Brain microvascular endothelial cell (primary cell): ENCODE measurements around the gene PTPRN2.

ENCODE experiments used
- DNase-seq: peaks from one replicate; pipeline ENCODE4 v3.0.0-alpha.2; 2020
- H3K27ac ChIP-seq: fragments of 250-450 bp; sonication (Bioruptor Pico); 2 replicates; pipeline ENCODE4 v1.5.1; 2020; ENCODE audit warnings: mild to moderate bottlenecking, moderate library complexity
- H3K27me3 ChIP-seq: fragments of 250-450 bp; sonication (Bioruptor Pico); replicated peaks from 2 replicates; pipeline ENCODE4 v1.5.1; 2020; ENCODE audit warnings: mild to moderate bottlenecking
- H3K36me3 ChIP-seq: fragments of 250-450 bp; sonication (Bioruptor Pico); replicated peaks from 2 replicates; pipeline ENCODE4 v1.5.1; 2020; ENCODE audit warnings: mild to moderate bottlenecking
- H3K4me3 ChIP-seq: 2 replicates; pipeline ENCODE4 v1.5.1; 2011; ENCODE audit warnings: low read depth, mild to moderate bottlenecking, control low read depth, low read length, moderate library complexity
- in situ Hi-C: cut with HindIII; loops from 2 replicates; pipeline ENCODE4 v1.10.0; 2017; ENCODE audit warnings: low sequenced_read_pairs, low pct_ligation_motif_present
- TF ChIP-seq, protein P1 (sequence below): IDR thresholded peaks from 2 replicates; pipeline ENCODE4 v1.5.1; 2011; ENCODE audit warnings: low read depth, mild to moderate bottlenecking, moderate library complexity, low read length, control low read depth, inconsistent platforms; ENCODE audit errors: missing control alignments

Gene PTPRN2

GRCh38 chr7:158028290-158028941, 559.2 kb downstream of the PTPRN2 start:
- DNase-seq = no peak
- no peaks in the 10 kb centered on the region for H3K27me3 ChIP-seq
- in situ Hi-C loops = no loop called here
- H3K36me3 ChIP-seq = no peaks in the 10 kb centered on the region
- no peak overlapping the region for H3K27ac ChIP-seq
- H3K4me3 ChIP-seq = no peak overlapping the region
- TF ChIP-seq, protein P1, sequence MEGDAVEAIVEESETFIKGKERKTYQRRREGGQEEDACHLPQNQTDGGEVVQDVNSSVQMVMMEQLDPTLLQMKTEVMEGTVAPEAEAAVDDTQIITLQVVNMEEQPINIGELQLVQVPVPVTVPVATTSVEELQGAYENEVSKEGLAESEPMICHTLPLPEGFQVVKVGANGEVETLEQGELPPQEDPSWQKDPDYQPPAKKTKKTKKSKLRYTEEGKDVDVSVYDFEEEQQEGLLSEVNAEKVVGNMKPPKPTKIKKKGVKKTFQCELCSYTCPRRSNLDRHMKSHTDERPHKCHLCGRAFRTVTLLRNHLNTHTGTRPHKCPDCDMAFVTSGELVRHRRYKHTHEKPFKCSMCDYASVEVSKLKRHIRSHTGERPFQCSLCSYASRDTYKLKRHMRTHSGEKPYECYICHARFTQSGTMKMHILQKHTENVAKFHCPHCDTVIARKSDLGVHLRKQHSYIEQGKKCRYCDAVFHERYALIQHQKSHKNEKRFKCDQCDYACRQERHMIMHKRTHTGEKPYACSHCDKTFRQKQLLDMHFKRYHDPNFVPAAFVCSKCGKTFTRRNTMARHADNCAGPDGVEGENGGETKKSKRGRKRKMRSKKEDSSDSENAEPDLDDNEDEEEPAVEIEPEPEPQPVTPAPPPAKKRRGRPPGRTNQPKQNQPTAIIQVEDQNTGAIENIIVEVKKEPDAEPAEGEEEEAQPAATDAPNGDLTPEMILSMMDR = no peak

DNA sequence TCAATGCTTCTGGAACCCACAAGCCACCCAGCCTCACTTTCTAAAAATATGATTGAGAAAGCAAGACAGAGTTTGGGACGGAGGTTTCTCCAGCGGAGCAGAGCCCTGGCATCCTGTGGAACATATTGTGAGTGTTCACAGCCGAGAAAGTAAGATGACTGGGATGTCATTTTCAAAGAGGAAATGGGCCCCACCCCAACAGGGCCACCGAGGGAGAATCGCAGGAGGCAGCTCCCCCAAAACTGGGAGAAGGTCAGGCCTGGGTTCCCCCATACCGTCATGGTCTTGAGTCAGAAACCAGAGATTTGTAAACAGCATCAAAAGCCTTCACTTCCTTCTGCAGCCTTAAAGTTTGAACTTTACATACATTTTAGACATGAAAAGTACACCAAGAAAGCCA, 560.0 kb downstream of the PTPRN2 start:
- Histone ChIP-seq H3K4me3 (no peak overlapping the region), H3K36me3 (no peaks in the 10 kb centered on the region), H3K27ac (no peak overlapping the region), H3K27me3 (no peaks in the 10 kb centered on the region)
- in situ Hi-C loops = no loop called here
- TF ChIP-seq, protein P1 = no peak
- no peak for DNase-seq

- H3K27me3 ChIP-seq = no peaks in the 10 kb centered on the region
- TF ChIP-seq, protein P1 = no peak
- no peaks in the 10 kb centered on the region for H3K36me3 ChIP-seq
- no peak overlapping the region for H3K4me3 ChIP-seq
- no peak for DNase-seq
- in situ Hi-C loops = no loop called here
- no peak overlapping the region for H3K27ac ChIP-seq
Measured at GRCh38 chr7:158026636-158027265, 560.9 kb downstream of the PTPRN2 start.

DNA sequence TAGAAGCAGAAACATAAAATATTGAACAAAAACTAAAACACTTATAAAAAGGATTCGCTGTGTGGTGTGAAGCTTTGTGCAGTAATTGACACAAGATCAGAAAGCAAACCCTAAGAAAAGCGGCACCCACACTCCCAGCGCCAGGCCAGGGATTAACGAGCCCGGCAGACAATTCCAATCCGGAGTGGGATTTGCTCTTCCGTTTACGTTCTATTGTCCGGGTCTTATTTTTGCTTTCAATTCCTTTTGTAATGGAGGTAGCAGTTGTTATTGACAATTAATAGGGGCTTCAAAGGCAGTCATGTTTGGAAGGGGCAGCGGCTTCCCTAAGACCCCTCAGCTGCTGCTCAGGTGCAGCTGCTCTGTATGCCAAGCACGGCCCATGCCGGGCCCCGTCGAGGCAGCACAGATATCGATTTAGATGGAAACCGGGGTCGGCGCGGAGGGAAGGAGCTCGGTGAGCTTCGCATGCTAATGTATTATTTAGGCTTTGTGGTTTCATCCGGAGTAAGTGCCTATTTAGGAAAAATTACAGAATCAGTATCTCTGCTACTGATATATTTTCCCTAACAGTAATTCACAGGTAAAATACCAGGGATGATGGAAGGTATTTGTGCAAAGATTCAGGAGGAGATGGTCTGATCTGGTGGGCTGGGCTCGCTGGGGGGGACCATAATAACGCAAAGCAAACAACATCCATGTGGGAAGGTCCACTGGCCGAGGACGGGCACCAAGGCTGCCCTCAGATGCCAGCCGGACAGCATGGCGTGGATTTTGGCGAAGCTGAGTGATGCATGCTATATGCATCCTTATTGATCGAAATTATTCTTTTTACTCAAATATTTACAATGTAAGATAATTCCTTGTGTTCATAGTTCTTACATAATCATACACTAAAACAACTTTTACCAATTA, 561.7 kb downstream of the PTPRN2 start:
- H3K4me3 ChIP-seq = no peak overlapping the region
- H3K27me3 ChIP-seq = no peaks in the 10 kb centered on the region
- in situ Hi-C loops = no loop called here
- TF ChIP-seq, protein P1 = no peak
- no peak overlapping the region for H3K27ac ChIP-seq
- no peak for DNase-seq
- no peaks in the 10 kb centered on the region for H3K36me3 ChIP-seq

DNA sequence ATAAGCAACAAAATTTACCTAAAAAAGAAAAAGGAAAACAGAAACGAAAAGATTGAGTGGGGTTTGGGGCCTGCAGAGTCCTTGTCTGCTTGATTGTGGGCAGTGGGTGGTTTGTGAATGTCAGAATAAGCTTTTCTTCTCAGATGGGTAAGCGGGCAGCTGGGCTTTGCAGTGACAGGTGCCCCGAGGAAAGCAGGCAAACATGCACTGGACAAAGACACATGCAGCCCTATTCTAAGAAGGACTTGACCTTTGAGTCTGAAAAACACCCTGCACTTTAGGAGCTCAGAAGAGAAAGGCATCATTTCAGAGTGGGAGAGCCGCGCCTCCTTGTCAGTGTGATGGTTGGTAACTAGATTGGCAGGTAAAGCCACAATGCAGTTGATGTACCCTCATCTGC, 562.7 kb downstream of the PTPRN2 start:
- H3K4me3 ChIP-seq = no peak overlapping the region
- DNase-seq = no peak
- H3K36me3 ChIP-seq = no peaks in the 10 kb centered on the region
- in situ Hi-C loops = no loop called here
- H3K27ac ChIP-seq = no peak overlapping the region
- no peaks in the 10 kb centered on the region for H3K27me3 ChIP-seq
- TF ChIP-seq, protein P1 = no peak
